ENCODE results near the gene CPVL. TPM values are rescaled to one million over a fixed set of nuclear protein-coding genes. Genes with fewer than 3 reads are reported as not detected.

CPVL gene
- total and polyA plus RNA-seq, 2 of the 4 experiments (the other 2 are of a cell fraction), result not detected

GRCh38 chr7:29147821-29148220, 1.5 kb upstream of the CPVL start:
- Histone ChIP-seq H2AK5ac (ENCODE audit: low read depth, low read length) (no peak overlapping the region), H3K9me3 (ENCODE audit: control insufficient read depth, insufficient read depth, low read length) (no peaks in the 10 kb centered on the region), H3K79me1 (ENCODE audit: low read depth in 1 of 2, low read length in 2 of 2) (no peaks in the 10 kb centered on the region), H2AK9ac (replicated peaks; ENCODE audit: low read depth, low read length, poor library complexity) (no peak overlapping the region), H3K4me3 (ENCODE audit: insufficient read depth, low read depth, low read length) (no peak overlapping the region), H4K8ac (ENCODE audit: low read depth in 2 of 2, low read length in 2 of 2) (no peak overlapping the region), H3K9me1 (ENCODE audit: insufficient read depth, low read length) (no peaks in the 10 kb centered on the region), H3K4me1 (ENCODE audit: control insufficient read depth, insufficient read depth, low read length) (no peaks in the 10 kb centered on the region), H2AFZ (replicated peaks; ENCODE audit: low read length, poor library complexity) (no peak overlapping the region), H3K14ac (replicated peaks; ENCODE audit: low read depth, low read length) (no peak overlapping the region), H3K18ac (ENCODE audit: low read depth, low read length) (no peak overlapping the region), H3K36me3 (ENCODE audit: control insufficient read depth, insufficient read depth, low read length) (no peaks in the 10 kb centered on the region), H2BK20ac (ENCODE audit: low read depth, low read length) (no peak overlapping the region), H3K23ac (ENCODE audit: low read depth, low read length) (no peak overlapping the region), H3K9ac (ENCODE audit: low read depth, low read length) (no peak overlapping the region), H2BK15ac (ENCODE audit: low read depth, low read length) (no peak overlapping the region), H3K27ac (ENCODE audit: insufficient read depth, low read length) (no peak overlapping the region), H3K4ac (ENCODE audit: low read depth, low read length) (no peak overlapping the region), H4K20me1 (ENCODE audit: insufficient read depth, low read length) (no peaks in the 10 kb centered on the region), H3K56ac (ENCODE audit: extremely low read depth, insufficient read depth, low read length) (no peak overlapping the region), H4K5ac (ENCODE audit: low read depth, low read length) (no peak overlapping the region), H4K91ac (ENCODE audit: insufficient read depth, low read depth, low read length) (no peak overlapping the region), H3K27me3 (ENCODE audit: control insufficient read depth, insufficient read depth, low read length) (peaks cover 22% of the 10 kb centered on the region), H2BK120ac (ENCODE audit: low read depth, low read length) (no peak overlapping the region), H3K4me2 (ENCODE audit: low read depth, low read length) (no peak overlapping the region), H2BK5ac (ENCODE audit: low read depth, low read length, poor library complexity, severe bottlenecking) (no peak overlapping the region)
- CTCF ChIA-PET, result interaction anchor here (1.0 kb wide), 1 partner anchor 9 kb away, joined by 3 read pairs; no protein-coding TSS in a partner anchor
- DNase-seq (no peak), ATAC-seq (ENCODE audit: low read depth) (no peak)
- intact Hi-C loops (cut with micrococcal nuclease) (no loop called here), dilution Hi-C loops (cut with HindIII; ENCODE audit: low sequenced_read_pairs, unreplicated experiment) (no loop called here), in situ Hi-C loops (cut with MboI; ENCODE audit: low sequenced_read_pairs) (no loop called here)
- BruUV-seq (replicated peaks), result no TSS peak
- TF ChIP-seq RCOR1 (IDR thresholded peaks at IDR 0.05; ENCODE audit: insufficient replicate concordance, low read length) (no peak), CHD1 (IDR thresholded peaks at IDR 0.05; ENCODE audit: low read depth, low read length) (no peak), MXI1 (IDR thresholded peaks at IDR 0.05; ENCODE audit: borderline replicate concordance, low read depth, low read length) (no peak), NFE2L2 (IDR thresholded peaks at IDR 0.05; ENCODE audit: low read depth, low read length) (no peak), MAFK (IDR thresholded peaks at IDR 0.05; ENCODE audit: low read depth, low read length) (no peak), POLR2A (IDR thresholded peaks at IDR 0.05; ENCODE audit: low read depth, low read length) (no peak), RFX5 (IDR thresholded peaks at IDR 0.05; ENCODE audit: low read depth, low read length) (no peak), SMC3 (IDR thresholded peaks at IDR 0.05; ENCODE audit: low read depth, low read length) (no peak), RAD21 (IDR thresholded peaks at IDR 0.05; ENCODE audit: low read length) (no peak), BHLHE40 (IDR thresholded peaks at IDR 0.05; ENCODE audit: low read depth, low read length) (no peak), MAZ (IDR thresholded peaks at IDR 0.05; ENCODE audit: borderline replicate concordance, low read depth, low read length) (no peak), FOS (IDR thresholded peaks at IDR 0.05; ENCODE audit: low read depth, low read length) (no peak), CEBPB (IDR thresholded peaks at IDR 0.05; ENCODE audit: low read depth, low read length) (no peak)
- TF ChIP-seq, protein P1, sequence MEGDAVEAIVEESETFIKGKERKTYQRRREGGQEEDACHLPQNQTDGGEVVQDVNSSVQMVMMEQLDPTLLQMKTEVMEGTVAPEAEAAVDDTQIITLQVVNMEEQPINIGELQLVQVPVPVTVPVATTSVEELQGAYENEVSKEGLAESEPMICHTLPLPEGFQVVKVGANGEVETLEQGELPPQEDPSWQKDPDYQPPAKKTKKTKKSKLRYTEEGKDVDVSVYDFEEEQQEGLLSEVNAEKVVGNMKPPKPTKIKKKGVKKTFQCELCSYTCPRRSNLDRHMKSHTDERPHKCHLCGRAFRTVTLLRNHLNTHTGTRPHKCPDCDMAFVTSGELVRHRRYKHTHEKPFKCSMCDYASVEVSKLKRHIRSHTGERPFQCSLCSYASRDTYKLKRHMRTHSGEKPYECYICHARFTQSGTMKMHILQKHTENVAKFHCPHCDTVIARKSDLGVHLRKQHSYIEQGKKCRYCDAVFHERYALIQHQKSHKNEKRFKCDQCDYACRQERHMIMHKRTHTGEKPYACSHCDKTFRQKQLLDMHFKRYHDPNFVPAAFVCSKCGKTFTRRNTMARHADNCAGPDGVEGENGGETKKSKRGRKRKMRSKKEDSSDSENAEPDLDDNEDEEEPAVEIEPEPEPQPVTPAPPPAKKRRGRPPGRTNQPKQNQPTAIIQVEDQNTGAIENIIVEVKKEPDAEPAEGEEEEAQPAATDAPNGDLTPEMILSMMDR (conservative IDR thresholded peaks at IDR 0.05; ENCODE audit: low read depth, low read length), result no peak
- TF ChIP-seq, protein P2, sequence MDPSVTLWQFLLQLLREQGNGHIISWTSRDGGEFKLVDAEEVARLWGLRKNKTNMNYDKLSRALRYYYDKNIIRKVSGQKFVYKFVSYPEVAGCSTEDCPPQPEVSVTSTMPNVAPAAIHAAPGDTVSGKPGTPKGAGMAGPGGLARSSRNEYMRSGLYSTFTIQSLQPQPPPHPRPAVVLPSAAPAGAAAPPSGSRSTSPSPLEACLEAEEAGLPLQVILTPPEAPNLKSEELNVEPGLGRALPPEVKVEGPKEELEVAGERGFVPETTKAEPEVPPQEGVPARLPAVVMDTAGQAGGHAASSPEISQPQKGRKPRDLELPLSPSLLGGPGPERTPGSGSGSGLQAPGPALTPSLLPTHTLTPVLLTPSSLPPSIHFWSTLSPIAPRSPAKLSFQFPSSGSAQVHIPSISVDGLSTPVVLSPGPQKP (IDR thresholded peaks at IDR 0.05; ENCODE audit: borderline replicate concordance, low read depth, low read length), result no peak
- TF ChIP-seq, protein P3, sequence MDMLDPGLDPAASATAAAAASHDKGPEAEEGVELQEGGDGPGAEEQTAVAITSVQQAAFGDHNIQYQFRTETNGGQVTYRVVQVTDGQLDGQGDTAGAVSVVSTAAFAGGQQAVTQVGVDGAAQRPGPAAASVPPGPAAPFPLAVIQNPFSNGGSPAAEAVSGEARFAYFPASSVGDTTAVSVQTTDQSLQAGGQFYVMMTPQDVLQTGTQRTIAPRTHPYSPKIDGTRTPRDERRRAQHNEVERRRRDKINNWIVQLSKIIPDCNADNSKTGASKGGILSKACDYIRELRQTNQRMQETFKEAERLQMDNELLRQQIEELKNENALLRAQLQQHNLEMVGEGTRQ (IDR thresholded peaks at IDR 0.05; ENCODE audit: low read depth, low read length), result no peak
- POLR2A ChIA-PET (ENCODE audit: unreplicated experiment), result no interaction called here
- WGBS, 2 experiments (ENCODE audit: extremely low coverage in 2 of 2, insufficient read length in 1 of 2), result no CpG with 5 or more reads among the region's 4 CpGs

All from IMR-90 (cell line).